GM12873 (cell line): Measurements from ENCODE around the gene DNM3.

ENCODE experiments used
- TF ChIP-seq, protein P1 (sequence below): IDR thresholded peaks from 2 replicates; pipeline ENCODE4 v1.5.1; 2012; ENCODE audit warnings: low read depth, mild to moderate bottlenecking, moderate library complexity, low read length, control low read depth; ENCODE audit not compliant: insufficient read depth; ENCODE audit errors: missing control alignments

The DNM3 gene

DNA sequence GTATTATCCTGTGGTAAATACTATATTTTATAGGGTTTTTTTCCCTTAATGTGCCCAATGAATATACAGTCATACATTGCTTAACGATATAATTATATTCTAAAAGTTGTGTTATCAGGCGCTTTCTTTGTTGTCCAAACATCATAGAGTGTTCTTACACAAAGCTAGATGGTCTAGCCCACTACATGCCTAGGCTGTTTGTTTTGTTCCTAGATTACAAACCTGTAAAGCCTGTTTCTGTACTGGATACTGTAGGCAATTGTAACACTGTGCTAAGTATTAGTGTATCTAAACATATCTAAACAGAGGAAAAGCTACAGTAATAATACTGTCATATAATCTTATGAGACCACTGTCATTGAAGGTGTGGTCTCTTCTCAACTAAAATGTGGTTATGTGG is 336.6 kb downstream of the DNM3 start:
- TF ChIP-seq, protein P1, sequence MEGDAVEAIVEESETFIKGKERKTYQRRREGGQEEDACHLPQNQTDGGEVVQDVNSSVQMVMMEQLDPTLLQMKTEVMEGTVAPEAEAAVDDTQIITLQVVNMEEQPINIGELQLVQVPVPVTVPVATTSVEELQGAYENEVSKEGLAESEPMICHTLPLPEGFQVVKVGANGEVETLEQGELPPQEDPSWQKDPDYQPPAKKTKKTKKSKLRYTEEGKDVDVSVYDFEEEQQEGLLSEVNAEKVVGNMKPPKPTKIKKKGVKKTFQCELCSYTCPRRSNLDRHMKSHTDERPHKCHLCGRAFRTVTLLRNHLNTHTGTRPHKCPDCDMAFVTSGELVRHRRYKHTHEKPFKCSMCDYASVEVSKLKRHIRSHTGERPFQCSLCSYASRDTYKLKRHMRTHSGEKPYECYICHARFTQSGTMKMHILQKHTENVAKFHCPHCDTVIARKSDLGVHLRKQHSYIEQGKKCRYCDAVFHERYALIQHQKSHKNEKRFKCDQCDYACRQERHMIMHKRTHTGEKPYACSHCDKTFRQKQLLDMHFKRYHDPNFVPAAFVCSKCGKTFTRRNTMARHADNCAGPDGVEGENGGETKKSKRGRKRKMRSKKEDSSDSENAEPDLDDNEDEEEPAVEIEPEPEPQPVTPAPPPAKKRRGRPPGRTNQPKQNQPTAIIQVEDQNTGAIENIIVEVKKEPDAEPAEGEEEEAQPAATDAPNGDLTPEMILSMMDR: no peak

DNA sequence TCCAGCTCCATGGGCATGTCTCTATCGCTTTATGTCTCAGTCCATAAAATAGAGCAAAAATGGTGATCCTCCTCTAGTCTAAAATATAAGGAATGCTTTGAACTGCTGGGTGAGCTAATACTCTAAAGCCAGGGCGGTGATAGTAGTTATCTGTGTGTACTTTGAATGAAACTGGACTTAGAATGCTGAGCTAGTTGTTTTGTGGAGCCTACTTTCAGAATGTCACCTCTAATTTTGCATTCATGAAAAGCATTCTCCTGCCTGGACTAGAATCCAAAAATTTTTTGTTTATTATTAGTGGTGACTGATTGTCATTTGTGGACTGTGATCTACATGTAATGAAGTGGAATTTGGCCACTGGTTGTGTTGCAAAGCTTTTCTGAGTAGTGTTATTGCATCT is 337.6 kb downstream of the DNM3 start:
- TF ChIP-seq, protein P1: no peak

DNA sequence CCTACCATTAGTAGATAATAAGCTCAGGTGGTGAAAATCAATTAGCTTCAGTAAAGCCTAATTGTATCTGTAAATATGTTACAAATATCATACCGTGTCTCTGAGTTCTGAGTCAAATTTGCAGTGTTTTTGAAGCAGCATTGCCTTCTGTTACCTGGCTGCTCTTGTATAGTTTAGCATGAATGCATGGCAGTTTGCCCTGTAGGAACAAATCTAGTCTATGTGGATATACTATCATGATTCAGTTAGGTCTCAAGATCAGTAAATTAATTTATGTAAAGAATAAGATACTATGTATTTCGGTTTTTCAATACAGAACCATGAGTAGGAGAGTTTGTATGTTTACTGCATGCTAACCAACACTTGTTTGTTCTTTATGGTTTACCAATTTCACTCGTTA is 338.6 kb downstream of the DNM3 start:
- TF ChIP-seq, protein P1: no peak

DNA sequence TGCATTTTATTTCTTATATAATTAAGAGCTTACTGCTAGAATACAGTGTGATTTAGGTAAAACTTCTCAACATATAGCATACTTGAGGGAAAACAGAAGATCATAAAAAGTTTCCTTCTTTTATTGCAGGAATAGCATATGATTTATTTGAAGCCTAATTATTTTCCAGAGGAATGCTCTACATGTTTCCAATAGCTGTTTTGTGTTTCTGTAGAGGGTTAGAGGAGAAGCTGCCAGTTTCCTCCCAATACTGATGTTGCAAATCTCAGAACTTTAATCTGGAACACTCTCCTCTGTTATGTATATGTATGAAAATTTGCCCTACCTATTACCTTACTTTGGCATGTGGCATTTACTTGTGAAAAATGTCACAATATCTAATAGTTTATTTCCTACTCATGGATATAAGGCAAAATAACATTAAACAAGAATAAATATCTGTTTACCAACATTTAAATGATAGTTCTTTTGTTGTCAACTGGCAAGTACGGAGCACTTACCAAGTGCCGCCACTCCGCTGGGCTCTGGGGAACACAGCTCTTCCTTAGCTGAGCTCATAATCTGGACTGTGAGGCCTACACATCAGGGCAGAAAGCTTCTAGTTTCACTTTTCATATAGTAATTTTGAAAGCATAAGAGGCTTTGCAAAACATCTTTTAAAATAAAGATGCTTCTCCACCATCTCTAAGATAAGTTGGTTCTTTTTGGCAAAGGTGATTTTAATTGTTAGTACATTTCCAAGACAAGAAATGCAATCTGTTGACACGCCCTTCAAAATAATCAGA is 339.4 kb downstream of the DNM3 start:
- TF ChIP-seq, protein P1: no peak

DNA sequence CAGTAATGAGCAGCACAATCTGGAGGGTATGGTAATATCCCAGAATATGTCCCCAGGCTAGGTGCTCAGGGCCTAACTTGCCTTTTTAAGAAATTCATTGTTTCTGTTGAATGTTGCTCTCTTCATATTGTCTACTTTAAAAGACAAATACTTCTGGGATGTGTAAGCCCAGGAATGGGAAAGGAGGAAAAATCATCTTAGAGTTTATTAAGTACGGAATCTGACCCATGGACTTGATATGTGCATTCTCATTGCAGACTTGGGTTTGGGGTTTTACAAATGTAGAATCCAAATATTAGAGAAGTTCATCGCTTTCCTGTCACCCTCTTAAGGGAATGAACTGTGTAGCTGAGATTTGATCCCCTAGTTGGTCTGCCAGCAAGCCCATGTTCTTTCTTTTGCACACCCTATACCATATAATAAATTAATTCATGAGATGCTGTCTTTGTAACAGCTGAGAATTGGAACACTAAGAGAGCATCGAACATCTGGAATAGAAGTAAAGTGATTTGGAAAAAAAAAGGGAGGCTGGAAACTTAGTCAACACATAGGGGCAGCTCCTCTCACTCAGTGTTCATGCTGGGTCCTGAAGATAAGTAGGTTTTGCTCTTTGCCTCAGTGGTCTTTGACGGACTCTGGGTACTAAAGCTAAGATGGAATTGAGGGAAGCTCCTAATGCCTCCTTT is 343.4 kb downstream of the DNM3 start:
- TF ChIP-seq, protein P1: no peak

DNA sequence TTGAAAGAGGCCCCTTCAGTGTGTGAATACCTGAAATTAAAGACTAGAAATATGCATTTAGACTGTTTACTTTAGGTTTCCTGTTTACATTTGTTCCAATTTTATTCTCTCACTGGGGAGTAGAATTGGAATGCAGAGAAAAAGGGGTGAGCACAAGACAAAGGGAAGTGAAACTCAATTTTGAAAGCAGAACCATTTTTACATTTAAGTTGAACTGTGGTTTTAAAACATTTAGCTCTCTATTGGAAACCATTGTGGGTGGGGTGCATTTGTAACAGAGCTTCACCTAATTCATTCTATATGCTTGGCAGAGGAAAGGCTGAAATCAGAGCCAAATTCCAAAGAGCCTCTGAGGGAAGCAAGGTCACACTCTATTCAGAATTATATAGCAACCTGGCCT is 343.9 kb downstream of the DNM3 start:
- TF ChIP-seq, protein P1: no peak

DNA sequence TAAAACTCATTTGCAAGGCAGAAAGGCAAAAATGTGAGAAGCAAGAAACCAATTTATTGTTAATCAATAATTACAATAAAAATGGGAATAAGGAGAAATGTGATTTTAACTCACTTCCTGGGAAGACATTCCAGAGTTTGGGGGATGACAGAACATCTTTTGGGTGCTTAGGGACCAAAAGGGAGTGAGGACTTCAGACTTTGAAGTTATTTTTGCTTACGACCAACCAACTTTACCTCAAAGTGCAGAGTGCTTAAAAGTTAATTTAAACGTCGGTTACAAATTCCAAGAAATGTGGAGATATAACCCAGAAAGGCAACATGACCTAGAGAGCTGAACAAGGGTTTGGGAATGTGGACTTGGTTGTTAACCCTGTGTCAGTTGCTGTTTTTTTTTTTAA is 344.7 kb downstream of the DNM3 start:
- TF ChIP-seq, protein P1: no peak
